Fibroblast of the aortic adventitia (primary cell): ENCODE measurements around the gene H1-8. TPM values are rescaled to one million over a fixed set of nuclear protein-coding genes. Genes with fewer than 3 reads are reported as not detected.
A peak's percentile ranks its signal among the peaks of the same experiment; 100 is the strongest.

Experiments
- DNase-seq: peaks from one replicate; pipeline ENCODE4 v3.0.0-alpha.2; 2010; ENCODE audit warnings: low read depth
- H3K4me3 ChIP-seq: 2 replicates; pipeline ENCODE4 v1.5.1; 2011; ENCODE audit warnings: low read depth, mild to moderate bottlenecking, control low read depth, low read length, moderate library complexity
- small RNA-seq: library from RNA; depleted of rRNA; stranded (forward); fragments of <200 nt; gene quantifications from one replicate; pipeline ENCODE3, GENCODE V24; 2012
- total RNA-seq: library from RNA; depleted of rRNA; stranded (reverse); fragments of >200 nt; gene quantifications from 2 replicates; pipeline ENCODE4 v1.2.3, GENCODE V29; 2012; ENCODE audit warnings: low replicate concordance
- TF ChIP-seq, protein P1 (sequence below): IDR thresholded peaks from 2 replicates; pipeline ENCODE4 v1.5.1; 2011; ENCODE audit warnings: mild to moderate bottlenecking, low read length, control low read depth, inconsistent platforms; ENCODE audit not compliant: insufficient read depth

Gene H1-8
- total RNA-seq, 1 donor = not detected

GRCh38 chr3:129597087-129597999, 54.4 kb downstream of the H1-8 start:
- TF ChIP-seq, protein P1, sequence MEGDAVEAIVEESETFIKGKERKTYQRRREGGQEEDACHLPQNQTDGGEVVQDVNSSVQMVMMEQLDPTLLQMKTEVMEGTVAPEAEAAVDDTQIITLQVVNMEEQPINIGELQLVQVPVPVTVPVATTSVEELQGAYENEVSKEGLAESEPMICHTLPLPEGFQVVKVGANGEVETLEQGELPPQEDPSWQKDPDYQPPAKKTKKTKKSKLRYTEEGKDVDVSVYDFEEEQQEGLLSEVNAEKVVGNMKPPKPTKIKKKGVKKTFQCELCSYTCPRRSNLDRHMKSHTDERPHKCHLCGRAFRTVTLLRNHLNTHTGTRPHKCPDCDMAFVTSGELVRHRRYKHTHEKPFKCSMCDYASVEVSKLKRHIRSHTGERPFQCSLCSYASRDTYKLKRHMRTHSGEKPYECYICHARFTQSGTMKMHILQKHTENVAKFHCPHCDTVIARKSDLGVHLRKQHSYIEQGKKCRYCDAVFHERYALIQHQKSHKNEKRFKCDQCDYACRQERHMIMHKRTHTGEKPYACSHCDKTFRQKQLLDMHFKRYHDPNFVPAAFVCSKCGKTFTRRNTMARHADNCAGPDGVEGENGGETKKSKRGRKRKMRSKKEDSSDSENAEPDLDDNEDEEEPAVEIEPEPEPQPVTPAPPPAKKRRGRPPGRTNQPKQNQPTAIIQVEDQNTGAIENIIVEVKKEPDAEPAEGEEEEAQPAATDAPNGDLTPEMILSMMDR = no peak
- peak overlapping the region; percentile 42 for H3K4me3 ChIP-seq
- DNase-seq = peak; percentile 60

GRCh38 chr3:129598000-129598381, 55.0 kb downstream of the H1-8 start:
- H3K4me3 ChIP-seq = no peak overlapping the region
- TF ChIP-seq, protein P1 = no peak
- DNase-seq = peak; percentile 47

DNA sequence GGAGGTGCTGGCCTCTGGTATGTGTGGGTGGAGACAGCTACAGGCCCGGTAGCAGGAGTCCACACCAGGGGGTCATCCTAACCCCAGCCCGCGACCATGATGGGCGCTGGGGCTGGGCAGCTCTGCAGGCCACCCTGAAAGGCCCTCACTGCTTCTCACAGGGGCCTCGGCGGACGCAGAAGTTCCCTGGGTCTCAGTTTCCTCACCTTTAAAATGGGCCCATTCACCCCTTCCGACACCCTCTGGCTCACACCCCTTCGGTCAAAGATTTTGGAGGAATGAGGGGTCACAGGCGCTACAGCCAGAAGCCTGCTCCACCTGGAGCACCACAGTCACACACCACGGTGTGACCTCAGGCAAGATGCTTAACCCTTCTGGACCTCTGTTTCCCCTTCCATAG, 55.5 kb downstream of the H1-8 start:
- no peak for DNase-seq
- H3K4me3 ChIP-seq = no peak overlapping the region
- TF ChIP-seq, protein P1 = no peak

DNA sequence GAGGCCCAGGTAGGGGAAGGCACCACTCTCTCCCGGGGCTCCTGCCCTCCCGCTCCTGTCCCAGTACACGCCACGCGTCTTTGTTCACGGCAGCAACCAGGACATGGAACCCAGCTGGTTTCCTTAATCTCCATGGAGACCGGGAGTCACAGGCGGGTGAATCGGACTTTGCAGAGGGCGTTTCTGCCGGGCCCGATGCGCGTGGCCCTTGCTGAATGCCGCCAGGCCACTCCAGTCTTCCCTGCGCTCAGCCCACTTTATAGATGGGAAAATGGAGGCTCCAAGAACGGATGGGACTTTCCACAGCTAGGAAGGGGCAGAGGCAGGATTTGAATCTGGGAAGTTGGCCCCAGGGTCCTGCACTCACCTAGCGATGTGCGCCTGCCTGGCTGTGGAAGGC, 56.1 kb downstream of the H1-8 start:
- TF ChIP-seq, protein P1 = no peak
- no peak overlapping the region for H3K4me3 ChIP-seq
- no peak for DNase-seq

GRCh38 chr3:129599607-129600006, 56.6 kb downstream of the H1-8 start:
- H3K4me3 ChIP-seq = no peak overlapping the region
- TF ChIP-seq, protein P1 = no peak
- peak; percentile 69 for DNase-seq

DNA sequence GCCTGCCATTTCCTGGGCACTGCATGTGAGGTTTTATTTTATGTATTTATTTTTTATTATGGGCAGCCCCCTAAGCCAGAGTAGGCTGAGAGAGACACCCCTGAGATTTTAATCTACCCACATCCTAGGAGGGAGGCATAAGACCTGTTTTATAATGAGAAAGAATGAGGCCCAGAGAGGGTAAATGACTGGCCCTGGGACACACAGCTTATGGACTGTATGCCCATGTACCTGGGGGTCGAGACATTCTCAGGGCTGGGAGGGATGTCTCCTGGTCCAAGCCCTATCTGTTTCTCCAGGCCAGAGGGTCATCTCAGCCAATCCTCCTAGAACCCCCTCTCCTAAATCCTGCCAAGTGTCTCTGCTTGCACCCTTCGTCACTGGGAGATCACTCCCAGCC, 57.4 kb downstream of the H1-8 start:
- TF ChIP-seq, protein P1 = no peak
- H3K4me3 ChIP-seq = no peak overlapping the region
- DNase-seq = no peak

Small RNAs within 50 kb of the gene (small RNA-seq; reads per million reads assigned to genes)
- not detected for gene RN7SL752P

Other genes starting within 250 kb of the H1-8 start
- gene EFCAB12, start 114.5 kb upstream of the H1-8 start, total RNA-seq = under 0.01 TPM in 1 of 2 replicates, not detected in the other
- gene MBD4, start 103.2 kb upstream of the H1-8 start, total RNA-seq = 28.9 and 34.9 TPM in 2 replicates
- 21.4 and 38.0 TPM in 2 replicates for gene IFT122, start 103.0 kb upstream of the H1-8 start, total RNA-seq
- gene RHO, start 14.5 kb upstream of the H1-8 start, total RNA-seq = not detected in 2 replicates
- 31.4 and 76.3 TPM in 2 replicates for gene PLXND1, start 63.5 kb downstream of the H1-8 start, total RNA-seq